Endothelial cell of umbilical vein (primary cell): ENCODE results near the gene PTBP3. TPM values are rescaled to one million over a fixed set of nuclear protein-coding genes. Genes with fewer than 3 reads are reported as not detected.
"Not testable (repeated sequence)": the region's sequence is repeated elsewhere in the genome, so short reads cannot be mapped to it uniquely, and the experiment has no call there.

Experiments used
- BruUV-seq: library from RNA; stranded (reverse); fragments of 400-500 nt; replicated peaks from 2 replicates; lab custom pipeline; 2021; lab: Mats Ljungman, UMichigan
- CTCF ChIA-PET: fragments of 300-600, 350-600 bp; sonication (Branson Sonifier 250); formaldehyde crosslinking; loops from one replicate; lab custom pipeline; 2021; ENCODE audit warnings: antibody characterized with exemption, inconsistent platforms; lab: Charles Lee
- POLR2A ChIA-PET: fragments of 300-600, 350-600 bp; sonication (Branson Sonifier 250); formaldehyde crosslinking; loops from one replicate; lab custom pipeline; 2021; ENCODE audit warnings: antibody characterized with exemption, inconsistent platforms; lab: Charles Lee
- DNase-seq: peaks from one replicate; pipeline ENCODE4 v3.0.0-alpha.2; 2011; ENCODE audit warnings: low read depth, low spot score
- FAIRE-seq: peaks from 2 replicates; lab custom pipeline; 2011; peaks lifted over from hg19 to GRCh38; lab: Jason Lieb, UNC
- H2AFZ ChIP-seq: 2 replicates; pipeline ENCODE4 v1.6.0; 2012; ENCODE audit warnings: low read depth, low read length, control low read depth, inconsistent platforms
- H3K27ac ChIP-seq: 2 replicates; pipeline ENCODE4 v1.5.1; 2011; ENCODE audit warnings: low read depth, mild to moderate bottlenecking, control low read depth, low read length, moderate library complexity; ENCODE audit not compliant: insufficient read depth
- H3K27me3 ChIP-seq, 2 experiments: 2 replicates each; pipeline versions ENCODE4 v1.6.0 to v1.6.1; 2011; ENCODE audit warnings: low read length in 2 of 2, mixed read lengths in 1 of 2; ENCODE audit not compliant: control insufficient read depth in 2 of 2, insufficient read depth in 2 of 2
- H3K36me3 ChIP-seq, 2 experiments: 2 replicates in 1 of 2; 3 replicates in 1 of 2; pipeline ENCODE4 v1.5.1; 2011; ENCODE audit warnings: low read length in 2 of 2, mild to moderate bottlenecking in 1 of 2, moderate library complexity in 1 of 2; ENCODE audit not compliant: control insufficient read depth in 2 of 2, insufficient read depth in 2 of 2; ENCODE audit errors: extremely low read depth in 1 of 2
- H3K4me1 ChIP-seq: 3 replicates; pipeline ENCODE4 v1.5.1; 2011; ENCODE audit warnings: mild to moderate bottlenecking, low read length; ENCODE audit not compliant: control insufficient read depth, insufficient read depth; ENCODE audit errors: extremely low read depth
- H3K4me2 ChIP-seq: 2 replicates; pipeline ENCODE4 v1.6.1; 2011; ENCODE audit warnings: low read length, control low read depth, mixed read lengths; ENCODE audit not compliant: insufficient read depth
- H3K4me3 ChIP-seq, 3 experiments: fragments of 200-600 bp in 1 of 3; sonication (generic), shearing (Covaris generic) in 1 of 3; replicated peaks in 1 of 3; 2 replicates each; pipeline ENCODE4 v1.5.1; 2011 to 2016; ENCODE audit warnings: control low read depth in 3 of 3, low read length in 3 of 3, mild to moderate bottlenecking in 2 of 3, inconsistent platforms in 1 of 3, low read depth in 1 of 3, moderate library complexity in 1 of 3; ENCODE audit not compliant: insufficient read depth in 1 of 3
- H3K79me2 ChIP-seq: 2 replicates; pipeline ENCODE4 v1.6.0; 2012; ENCODE audit warnings: low read length, inconsistent platforms; ENCODE audit not compliant: control insufficient read depth, insufficient read depth
- H3K9ac ChIP-seq: replicated peaks from 2 replicates; pipeline ENCODE3; 2011; ENCODE audit warnings: low read length, control low read depth; ENCODE audit not compliant: insufficient read depth; ENCODE audit errors: extremely low read depth
- H3K9me1 ChIP-seq: replicated peaks from 3 replicates; pipeline ENCODE4 v1.6.0; 2011; ENCODE audit warnings: mild to moderate bottlenecking, low read length; ENCODE audit not compliant: control insufficient read depth, insufficient read depth; ENCODE audit errors: extremely low read depth
- H3K9me3 ChIP-seq: replicated peaks from 2 replicates; pipeline ENCODE4 v1.5.1; 2012; ENCODE audit warnings: low read length, inconsistent platforms; ENCODE audit not compliant: control insufficient read depth, insufficient read depth
- H4K20me1 ChIP-seq: replicated peaks from 2 replicates; pipeline ENCODE3; 2011; ENCODE audit warnings: mild to moderate bottlenecking, low read length; ENCODE audit not compliant: control insufficient read depth, insufficient read depth; ENCODE audit errors: extremely low read depth
- CTCF ChIP-seq, 2 donors: IDR thresholded peaks; 1 replicate in 1 of 2; 2 replicates in 1 of 2; pipeline ENCODE4 v1.5.1; 2011; ENCODE audit warnings: low read length in 2 of 2, mild to moderate bottlenecking in 2 of 2, moderate library complexity in 2 of 2, control low read depth in 1 of 2, inconsistent platforms in 1 of 2, low read depth in 1 of 2; ENCODE audit not compliant: insufficient read depth in 1 of 2; ENCODE audit errors: extremely low read depth in 1 of 2
- EZH2 ChIP-seq: IDR thresholded peaks from 2 replicates; pipeline ENCODE4 v1.6.1; 2012; ENCODE audit warnings: borderline replicate concordance, low read depth, mild to moderate bottlenecking, moderate library complexity, low read length, inconsistent platforms; ENCODE audit not compliant: severe bottlenecking
- FOS ChIP-seq: IDR thresholded peaks from 2 replicates; pipeline ENCODE4 v1.6.1; 2011; ENCODE audit warnings: mild to moderate bottlenecking, low read length, moderate library complexity, borderline replicate concordance; ENCODE audit not compliant: insufficient read depth
- GATA2 ChIP-seq: IDR thresholded peaks from 2 replicates; pipeline ENCODE4 v1.7.0; 2011; ENCODE audit warnings: low read depth, mild to moderate bottlenecking, moderate library complexity, mixed read lengths, low read length; ENCODE audit not compliant: insufficient read length, insufficient read depth
- JUN ChIP-seq: IDR thresholded peaks from 2 replicates; pipeline ENCODE4 v1.6.1; 2011; ENCODE audit warnings: borderline replicate concordance, low read depth; ENCODE audit not compliant: insufficient read length, insufficient read depth
- MAX ChIP-seq: IDR thresholded peaks from 2 replicates; pipeline ENCODE4 v1.6.1; 2011; ENCODE audit not compliant: insufficient read depth, insufficient read length
- MYC ChIP-seq: IDR thresholded peaks from one replicate; pipeline ENCODE4 v1.6.1; 2011; ENCODE audit warnings: mild to moderate bottlenecking, low read depth, low read length
- POLR2A ChIP-seq: IDR thresholded peaks from 2 replicates; pipeline ENCODE4 v1.6.1; 2012; ENCODE audit warnings: low read depth, mild to moderate bottlenecking, control low read depth, low read length
- POLR2AphosphoS5 ChIP-seq: IDR thresholded peaks from 2 replicates; pipeline ENCODE4 v1.6.1; 2012; ENCODE audit warnings: low read depth, mild to moderate bottlenecking, control low read depth, low read length, moderate library complexity; ENCODE audit not compliant: insufficient read depth
- dilution Hi-C: fragments of 300-500 bp; cut with MboI; formaldehyde crosslinking; loops from one replicate; pipeline ENCODE4 v1.15.0; 2019; ENCODE audit warnings: low sequenced_read_pairs; ENCODE audit not compliant: extremely low pct_ligation_motif_present
- intact Hi-C: fragments of 100-400 bp; cut with micrococcal nuclease; formaldehyde crosslinking; loops from one replicate; pipeline ENCODE4 v1.10.0; 2022
- polyA plus RNA-seq, 4 experiments: library from polyadenylated mRNA; depleted of rRNA in 3 of 4; stranded (reverse) in 3 of 4; unstranded in 1 of 4; fragments of >200 nt; gene quantifications; 2 replicates each; pipeline versions ENCODE4 v1.2.1 to v1.2.3, GENCODE V29; 2011 to 2012; ENCODE audit warnings: missing spikeins in 1 of 4
- total RNA-seq: library from RNA; stranded (reverse); gene quantifications from 2 replicates; pipeline ENCODE4 v1.2.3, GENCODE V29; 2021

PTBP3 gene
- total and polyA plus RNA-seq, 2 donors (not counting 3 experiments of a cell fraction or from before 2014, with no cell fraction given): 42.4 to 75.0 TPM

- BruUV-seq: no TSS peak
- no peak for FAIRE-seq
Measured at GRCh38 chr9:112193572-112194288, 139.7 kb downstream of the PTBP3 start.

GRCh38 chr9:112190320-112190719 lies 143.1 kb downstream of the PTBP3 start:
- H2AFZ ChIP-seq, BruUV-seq, DNase-seq, FAIRE-seq, CTCF ChIA-PET, intact Hi-C loops, H3K4me2 ChIP-seq, H3K9me1 ChIP-seq, H3K36me3 ChIP-seq, H3K27ac ChIP-seq, POLR2A ChIA-PET, dilution Hi-C loops, H3K27me3 ChIP-seq, H3K9me3 ChIP-seq, H3K9ac ChIP-seq, H4K20me1 ChIP-seq, H3K4me1 ChIP-seq, H3K4me3 ChIP-seq, H3K79me2 ChIP-seq: not testable (repeated sequence)

More at GRCh38 chr9:112193572-112194288, 139.7 kb downstream of the PTBP3 start:
- Histone ChIP-seq H3K9me1 (no peaks in the 10 kb centered on the region), H3K27me3 (no peaks in the 10 kb centered on the region), H2AFZ (no peak overlapping the region), H3K79me2 (no peaks in the 10 kb centered on the region), H3K4me2 (no peak overlapping the region), H3K9me3 (no peaks in the 10 kb centered on the region), H3K9ac (no peak overlapping the region), H4K20me1 (no peaks in the 10 kb centered on the region), H3K27ac (no peak overlapping the region), H3K4me1 (no peaks in the 10 kb centered on the region), H3K4me3 (no peak overlapping the region), H3K36me3 (no peaks in the 10 kb centered on the region)
- ChIA-PET POLR2A (interaction anchor here (0.5 kb wide), 1 partner anchor 42 kb away, joined by 3 read pairs; no protein-coding TSS in a partner anchor), CTCF (interaction anchor here (0.7 to 1.3 kb wide), 2 partner anchors 22 to 31 kb away, joined by 3 read pairs; no protein-coding TSS in a partner anchor)
- dilution Hi-C loops (no loop called here), intact Hi-C loops (no loop called here)
- TF ChIP-seq MYC (no peak), POLR2AphosphoS5 (no peak), GATA2 (no peak), CTCF (IDR thresholded peaks at IDR 0.05; ENCODE audit: extremely low read depth in 1 of 2, insufficient read depth in 1 of 2, low read depth in 1 of 2, low read length in 2 of 2) (no peak), FOS (no peak), JUN (no peak), POLR2A (no peak), MAX (no peak), EZH2 (no peak)
- DNase-seq: no peak
